GM18519 (cell line): ENCODE data around the gene NRG3.

Experiments used
- ATAC-seq: cut with Tn5 transposase; IDR thresholded peaks from one replicate; pipeline ENCODE4 v1.9.1; 2021; ENCODE audit warnings: mild to moderate bottlenecking, moderate library complexity; ENCODE audit not compliant: unreplicated experiment, low FRiP score

NRG3 gene

DNA sequence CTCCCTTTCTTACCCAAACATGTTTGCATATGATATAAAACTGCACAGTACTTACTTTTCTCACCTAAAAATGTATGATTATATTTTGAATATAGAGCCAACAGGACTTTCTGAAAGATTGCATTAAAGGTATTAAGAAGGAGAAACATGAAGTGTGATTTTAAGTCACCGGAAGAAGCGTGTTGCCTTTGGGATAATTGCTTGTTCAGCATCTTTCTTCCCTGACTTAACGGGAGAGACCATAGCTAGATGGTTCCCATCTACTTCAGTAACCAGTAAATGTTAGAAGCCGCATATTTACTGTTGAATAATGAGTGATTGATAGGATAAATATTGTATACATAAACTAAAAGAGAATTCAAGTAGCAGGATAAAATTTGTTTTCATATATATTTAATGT lies 197.1 kb downstream of the NRG3 start:
- no peak for ATAC-seq

DNA sequence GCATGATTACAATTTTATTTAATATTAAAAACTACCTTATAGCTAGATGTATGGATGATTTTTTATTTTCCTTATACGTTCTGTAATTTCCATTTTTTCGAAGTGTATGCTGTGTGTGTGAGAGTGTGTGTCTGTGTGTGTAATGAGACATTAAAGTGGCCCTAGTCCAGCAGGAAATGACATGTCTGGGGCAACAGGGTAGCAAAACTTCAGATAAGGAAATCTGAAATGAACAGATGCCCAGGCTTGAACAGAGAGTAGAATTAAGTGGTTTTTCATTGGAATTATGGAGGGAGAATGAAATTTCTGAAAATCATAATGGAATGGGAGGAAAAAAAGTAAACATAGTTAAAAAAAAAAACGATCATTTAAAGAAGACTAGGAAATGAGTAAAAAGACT lies 200.6 kb downstream of the NRG3 start:
- ATAC-seq, result no peak

DNA sequence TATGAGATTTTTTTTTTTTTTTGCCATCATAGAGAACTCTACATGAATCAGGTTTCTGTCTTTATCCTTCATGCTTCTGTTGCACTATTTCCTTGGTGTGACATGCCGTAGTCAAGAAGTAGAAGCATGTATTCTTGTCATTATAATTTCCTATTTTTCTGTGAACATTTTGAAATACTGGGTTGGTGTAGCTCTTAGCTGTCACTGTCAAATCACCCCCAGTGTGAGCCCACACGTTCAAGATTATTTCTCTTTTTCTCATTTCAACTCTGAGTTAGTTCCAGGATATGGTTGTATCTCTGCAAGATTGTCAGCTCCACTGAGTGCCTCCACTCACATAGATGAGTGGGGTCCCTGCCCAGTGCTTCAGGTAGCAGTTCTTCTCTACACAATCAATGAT lies 209.5 kb downstream of the NRG3 start:
- ATAC-seq, result no peak

DNA sequence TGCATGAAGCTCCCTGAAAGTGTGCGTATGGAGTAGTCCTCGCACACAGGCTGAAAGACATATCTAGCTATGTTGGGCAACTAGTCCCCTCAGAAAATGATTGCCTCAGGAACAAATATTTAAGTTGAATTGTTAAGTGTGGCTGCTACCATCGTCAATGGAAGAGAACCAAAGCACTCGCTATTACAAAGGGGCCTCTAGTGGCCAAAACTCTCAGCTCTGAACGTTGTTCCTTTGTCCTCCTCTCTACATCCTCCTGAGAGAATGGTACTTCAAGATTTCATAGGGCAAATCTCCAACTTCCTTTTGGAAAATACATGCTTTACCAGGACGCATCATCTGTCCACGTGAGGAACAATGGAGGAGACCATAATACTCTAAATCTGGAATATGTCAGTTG lies 209.9 kb downstream of the NRG3 start:
- ATAC-seq, result no peak

DNA sequence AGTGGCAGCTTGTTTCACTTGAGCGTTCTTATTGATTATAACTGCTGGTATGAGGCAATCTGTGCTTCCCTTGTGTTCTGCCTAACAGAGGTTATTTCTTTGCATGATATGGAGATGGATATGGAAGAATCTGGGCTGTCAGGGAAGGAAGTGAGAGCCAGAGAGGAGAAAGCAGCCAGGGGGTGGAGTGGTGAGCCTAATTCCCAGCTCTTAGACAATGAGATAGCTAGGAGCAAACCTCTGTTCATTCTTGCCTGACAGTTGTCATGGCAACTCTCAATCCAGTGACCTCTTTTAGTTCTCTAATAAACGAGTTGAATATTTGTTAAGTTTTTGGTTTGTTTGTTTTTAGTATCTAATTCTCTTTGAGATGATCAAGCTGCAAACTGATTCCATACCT lies 214.3 kb downstream of the NRG3 start:
- no peak for ATAC-seq

DNA sequence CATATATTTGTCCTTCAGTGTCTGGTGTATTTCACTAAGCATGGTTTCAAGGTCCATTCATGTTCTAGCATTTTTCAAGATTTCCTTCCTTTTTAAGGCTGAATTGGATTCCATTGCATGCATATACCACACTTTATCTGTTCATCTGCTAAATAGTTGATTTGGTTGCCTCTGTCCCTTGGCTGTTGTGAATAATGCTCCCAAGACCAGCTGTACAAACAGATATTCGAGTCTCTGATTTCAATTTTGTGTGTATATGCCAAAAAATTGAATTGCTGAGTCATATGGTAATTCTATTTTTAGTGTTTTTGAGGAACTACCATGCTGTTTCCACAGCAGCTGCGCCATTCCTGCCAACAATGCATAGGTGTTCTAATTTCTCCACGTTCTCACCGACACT lies 216.4 kb downstream of the NRG3 start:
- no peak for ATAC-seq

DNA sequence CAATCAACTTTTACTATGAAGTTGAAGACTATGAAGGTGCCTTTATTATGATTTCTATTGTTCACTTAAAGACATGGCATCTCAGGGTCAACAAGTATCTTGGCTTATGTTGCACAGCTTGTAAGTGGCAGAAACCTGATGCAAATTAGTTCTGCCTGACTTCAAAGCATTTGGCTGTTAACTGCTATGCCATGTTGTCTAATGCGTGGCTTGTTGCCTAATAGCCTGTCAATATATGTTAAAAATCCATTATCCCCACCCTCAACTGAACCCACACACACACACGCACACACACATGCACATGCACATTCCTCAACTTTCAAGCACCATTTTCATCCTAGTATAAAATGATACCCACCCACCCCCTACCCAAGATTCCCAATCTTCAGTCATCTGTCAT lies 217.1 kb downstream of the NRG3 start:
- ATAC-seq, result no peak

DNA sequence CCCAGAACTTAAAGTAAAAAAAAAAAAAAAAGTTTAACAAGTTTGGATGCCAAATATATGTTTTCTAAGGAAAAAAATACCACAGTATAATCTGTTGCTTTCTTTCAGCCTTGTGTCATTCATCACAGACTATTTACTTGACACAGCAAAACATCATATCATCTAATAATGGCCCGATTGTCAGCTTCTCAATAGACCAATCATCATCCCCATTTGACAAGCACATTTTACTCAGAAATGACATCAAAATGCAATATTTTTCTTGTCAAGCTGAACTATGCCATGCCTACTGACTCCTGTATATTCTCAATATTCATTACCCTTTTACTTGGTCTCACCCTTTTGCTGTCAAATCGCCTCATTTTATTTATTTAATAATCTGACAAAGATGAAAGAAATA lies 249.7 kb downstream of the NRG3 start:
- no peak for ATAC-seq

DNA sequence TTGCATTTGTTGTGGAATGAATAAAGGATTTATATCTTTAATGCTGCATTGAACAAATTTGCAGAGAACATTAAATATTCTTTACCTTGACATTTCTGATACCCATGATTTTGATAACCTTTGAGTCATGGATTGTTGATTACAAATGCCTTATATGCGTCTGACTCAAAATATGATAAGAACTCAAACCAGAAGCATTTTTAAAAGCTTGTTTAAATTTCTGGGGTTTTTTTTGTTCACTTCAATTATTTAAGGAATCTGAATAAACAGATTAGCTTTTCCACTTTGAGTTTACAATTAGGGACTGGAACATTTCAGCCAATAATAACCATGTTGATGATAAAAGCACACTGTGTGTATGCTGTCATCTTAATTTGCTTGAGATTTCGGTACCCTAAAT lies 253.5 kb downstream of the NRG3 start:
- ATAC-seq, result no peak

DNA sequence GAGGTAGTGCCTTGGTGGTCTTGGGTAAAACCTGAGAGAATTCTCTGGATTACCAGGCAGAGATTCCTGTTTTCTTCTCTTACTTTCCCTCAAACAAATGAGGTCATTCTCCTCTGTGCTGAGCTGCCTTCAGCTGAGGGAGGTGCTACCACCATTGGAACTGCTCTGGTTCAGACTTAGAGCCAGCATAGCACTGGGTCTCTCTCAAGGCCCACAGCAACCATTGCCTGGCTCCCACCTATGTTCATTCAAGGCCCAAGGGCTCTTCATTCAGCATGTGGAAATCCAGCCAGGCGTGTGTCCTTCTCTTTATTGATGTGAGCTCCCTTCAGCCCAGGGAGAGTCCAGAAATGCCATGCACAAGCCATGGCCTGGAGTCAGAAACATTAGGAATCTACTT lies 261.1 kb downstream of the NRG3 start:
- no peak for ATAC-seq

DNA sequence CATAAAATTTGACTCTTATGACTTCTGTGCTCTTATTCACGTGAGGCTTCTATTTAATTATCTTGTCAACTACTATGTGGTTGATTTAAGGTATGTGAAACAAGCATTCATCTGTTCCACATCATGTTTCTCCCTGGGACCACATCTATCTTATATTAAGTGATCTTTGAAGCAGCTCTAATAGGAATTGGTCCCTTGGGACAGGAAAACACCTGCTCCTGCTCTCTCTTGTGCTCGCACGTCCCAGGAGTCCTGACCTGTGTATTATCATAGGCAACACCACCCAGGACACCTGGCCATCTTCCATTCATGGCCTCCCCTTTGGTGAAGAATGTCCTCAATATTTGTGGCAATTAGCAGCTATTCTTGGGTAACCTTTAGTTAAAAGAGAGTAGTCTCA lies 269.2 kb downstream of the NRG3 start:
- no peak for ATAC-seq

DNA sequence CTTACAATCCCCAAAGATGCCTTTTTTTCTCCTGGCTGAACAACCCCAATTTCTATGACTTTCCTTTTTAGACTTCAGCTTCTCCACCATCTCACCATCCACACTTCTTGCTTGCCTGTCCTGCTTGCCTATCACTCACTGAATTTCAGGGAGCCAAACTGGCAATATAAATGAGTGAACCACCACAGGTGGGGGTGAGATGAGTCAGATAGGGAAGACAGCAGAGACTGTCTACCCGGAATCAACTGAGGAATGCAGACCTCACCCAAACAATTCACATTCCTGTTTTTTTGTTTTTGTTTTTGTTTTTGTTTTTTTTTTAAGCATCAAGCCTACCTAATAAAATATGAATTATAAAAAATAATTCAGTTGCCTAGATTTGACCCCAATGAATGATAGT lies 273.8 kb downstream of the NRG3 start:
- ATAC-seq, result no peak

DNA sequence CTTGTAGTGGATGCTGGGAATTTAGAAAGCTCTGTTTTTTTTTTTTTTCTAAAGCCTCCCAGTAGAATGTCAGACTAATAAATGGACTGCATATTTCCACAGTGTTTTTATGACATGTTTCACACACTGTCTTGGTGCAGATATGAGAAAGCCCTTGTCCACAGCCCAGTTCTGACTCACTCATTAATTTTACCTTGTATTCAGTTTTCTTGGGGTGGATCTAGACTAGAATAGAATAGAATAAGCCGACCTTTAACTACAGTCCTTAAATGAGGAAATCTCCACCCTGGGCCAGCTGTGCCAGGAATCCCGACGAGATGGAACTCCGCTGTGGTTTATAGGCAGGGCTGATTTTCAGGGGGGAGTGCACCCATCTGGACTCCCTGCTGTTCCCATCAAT lies 274.7 kb downstream of the NRG3 start:
- ATAC-seq, result no peak

DNA sequence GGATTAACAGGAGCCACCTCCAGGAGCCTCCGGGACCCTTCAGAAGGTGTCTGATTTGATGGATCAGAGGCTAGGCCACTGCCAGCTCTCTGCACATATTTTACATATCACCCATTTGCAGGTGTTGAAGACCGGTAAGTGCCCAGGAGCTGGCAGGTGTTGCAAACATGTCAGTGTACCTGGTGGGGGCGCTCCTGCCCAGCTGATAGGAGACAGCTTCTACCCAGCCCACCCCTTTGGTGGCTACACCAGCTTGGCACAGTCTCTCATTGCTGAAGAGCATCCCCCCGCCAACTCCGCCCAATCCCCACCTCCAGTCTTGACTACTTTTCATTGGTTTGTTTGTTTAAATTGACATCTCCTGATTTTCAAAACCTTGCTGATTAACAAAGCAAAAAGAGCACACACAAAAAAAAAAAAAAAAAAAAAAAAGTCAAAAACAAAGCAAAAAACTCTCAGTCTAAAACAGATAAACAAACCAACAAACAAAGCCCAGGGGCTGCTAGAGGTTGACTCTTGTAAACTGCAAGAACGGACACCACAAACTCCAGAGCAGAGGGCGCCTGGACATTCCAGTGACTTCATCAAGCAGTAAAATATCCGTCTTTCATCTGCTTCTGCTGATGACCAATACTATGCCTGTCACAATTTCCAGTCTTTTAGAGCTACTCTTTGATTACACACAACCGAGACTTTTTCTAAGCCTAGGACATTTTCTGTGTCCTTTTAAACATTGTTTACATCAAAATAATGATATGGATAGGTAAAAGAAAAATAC lies 275.3 kb downstream of the NRG3 start:
- no peak for ATAC-seq

DNA sequence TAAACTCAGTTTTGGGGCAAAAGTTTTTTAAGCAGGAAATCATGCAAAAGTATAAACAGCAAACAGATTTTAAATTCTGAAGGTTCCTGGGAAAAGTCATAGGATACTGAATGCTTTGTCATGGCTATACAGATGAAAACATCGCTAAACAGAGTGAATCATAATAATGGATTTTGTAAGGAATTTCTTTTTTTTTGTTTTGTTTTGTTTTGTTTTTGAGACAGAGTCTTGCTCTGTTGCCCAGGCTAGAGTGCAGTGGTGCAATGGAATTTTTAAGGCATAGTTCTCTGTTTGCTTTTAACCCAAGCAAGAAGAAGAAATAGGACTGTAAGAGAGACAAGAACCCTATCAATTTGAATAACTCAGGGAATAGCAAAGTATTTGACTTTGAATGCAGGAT lies 285.3 kb downstream of the NRG3 start:
- no peak for ATAC-seq

DNA sequence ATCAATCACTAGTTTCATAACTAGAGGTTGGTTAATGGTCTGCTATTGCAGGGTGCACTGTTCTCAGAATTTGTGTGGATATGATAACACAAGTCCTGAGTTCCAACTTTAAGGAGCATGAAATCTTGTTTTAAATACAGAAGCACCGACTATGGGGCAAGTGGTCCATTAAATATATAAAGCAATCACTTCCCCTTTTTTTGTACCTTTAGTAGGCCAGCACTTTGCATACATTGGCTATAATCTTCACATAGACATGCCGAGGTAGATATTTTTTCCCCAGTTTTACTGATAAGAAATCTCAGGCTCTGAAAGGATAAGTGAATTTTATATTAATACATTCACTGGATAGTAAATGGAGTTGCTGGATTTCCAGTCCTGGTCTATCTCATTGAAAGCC lies 286.3 kb downstream of the NRG3 start:
- no peak for ATAC-seq

DNA sequence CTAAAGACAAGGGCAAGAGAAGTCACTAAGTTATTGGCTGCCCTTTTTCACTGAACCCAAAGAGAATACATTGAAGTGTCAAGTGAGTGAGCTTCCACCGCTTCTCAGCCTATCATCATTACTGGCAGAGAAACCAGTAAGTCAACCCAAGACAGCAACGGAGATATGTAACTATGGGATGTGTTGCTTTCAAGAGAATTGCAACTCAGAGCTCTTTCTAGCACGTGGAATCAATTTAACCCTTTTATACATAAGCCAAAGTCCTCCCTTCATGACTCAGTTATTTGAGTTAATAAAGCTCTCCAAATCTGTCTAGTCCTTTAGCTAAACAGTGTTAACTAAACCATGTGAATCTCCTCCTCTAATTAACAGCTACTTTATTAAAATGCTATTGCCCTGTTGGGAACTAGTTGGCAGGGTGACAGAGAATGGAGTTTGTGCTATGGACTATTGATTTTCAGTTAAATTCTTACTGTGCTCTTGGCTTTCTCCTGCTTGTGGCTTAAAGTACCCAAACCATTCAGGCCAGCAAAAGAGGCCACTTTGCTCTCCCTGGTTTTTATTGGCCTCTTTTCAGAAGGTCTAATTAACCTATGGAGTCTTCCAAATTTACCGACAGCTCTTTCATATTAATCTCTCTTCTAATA lies 287.7 kb downstream of the NRG3 start:
- ATAC-seq, result no peak

DNA sequence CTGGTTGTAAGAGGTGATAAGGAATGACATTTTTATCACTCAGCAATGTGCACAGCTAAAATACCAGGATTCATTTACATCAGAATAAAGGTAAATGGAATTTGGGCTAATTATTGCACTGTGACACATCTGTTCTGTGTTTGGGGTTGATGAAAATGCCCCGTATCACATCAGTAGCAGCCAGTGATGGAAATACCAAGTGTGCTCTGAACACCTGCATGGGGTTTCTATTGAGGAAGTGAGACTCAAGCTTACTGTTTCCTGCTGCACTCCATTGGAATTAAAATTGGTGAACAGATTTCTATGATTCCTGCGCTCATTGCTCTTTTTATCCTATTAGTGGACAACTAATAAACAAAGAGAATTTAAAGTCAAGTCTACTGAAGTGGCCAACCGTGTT lies 296.9 kb downstream of the NRG3 start:
- no peak for ATAC-seq

DNA sequence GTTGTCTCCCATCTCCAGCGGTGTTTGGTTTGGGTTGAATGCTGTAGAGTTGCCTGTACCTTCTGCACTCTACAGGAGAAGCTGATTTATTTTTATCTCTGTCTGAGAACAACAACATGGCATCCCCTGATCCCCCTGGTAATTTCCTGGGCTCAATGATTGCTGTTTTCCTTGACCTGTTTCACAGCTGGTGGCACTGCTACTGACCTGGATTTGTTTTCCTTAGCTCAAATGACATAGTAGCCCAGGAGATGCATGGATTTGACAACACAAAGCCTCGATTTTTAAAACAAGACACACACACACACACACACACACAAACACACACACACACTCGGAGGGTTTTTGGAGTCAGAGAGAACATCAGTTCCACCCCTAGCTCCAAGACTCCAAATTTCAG lies 301.6 kb downstream of the NRG3 start:
- ATAC-seq, result no peak

DNA sequence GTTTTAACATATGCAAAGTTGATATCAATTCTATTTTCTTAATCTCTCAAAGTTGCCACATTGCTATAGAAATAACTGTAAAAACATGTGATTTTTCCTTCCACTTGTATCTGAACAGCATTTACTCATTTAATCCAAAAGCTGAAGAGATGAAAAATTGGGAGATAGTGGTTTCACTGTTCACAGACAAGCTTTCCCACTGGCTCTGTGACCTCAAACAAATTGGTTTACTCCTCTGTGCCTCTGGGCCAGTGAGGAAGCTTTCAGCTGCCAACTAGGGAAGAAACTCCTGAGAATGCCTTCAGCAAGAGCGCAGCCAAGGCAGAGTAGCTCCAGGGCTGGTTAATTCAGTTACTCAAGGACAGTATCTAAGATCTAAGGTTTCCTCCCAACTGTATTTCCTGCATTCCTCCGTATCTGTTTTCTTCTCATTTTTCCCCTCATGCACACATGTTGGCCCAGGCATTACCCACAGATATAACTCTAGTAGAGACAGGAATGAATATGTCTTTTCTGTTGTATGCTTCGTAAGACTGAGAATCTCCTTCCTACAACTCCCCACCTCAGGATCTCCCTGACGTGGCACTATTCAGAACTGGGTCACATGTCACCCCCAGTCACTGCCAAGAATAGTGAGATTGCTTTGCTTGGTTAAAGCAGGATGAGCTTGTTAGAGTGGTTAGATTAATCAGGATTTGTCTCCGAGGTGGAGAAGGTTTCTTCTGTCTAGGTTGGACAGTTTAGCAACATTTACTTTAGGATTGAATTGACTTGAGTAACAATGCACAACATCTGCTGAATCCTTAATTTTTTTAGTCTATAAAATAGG lies 315.7 kb downstream of the NRG3 start:
- ATAC-seq, result no peak

DNA sequence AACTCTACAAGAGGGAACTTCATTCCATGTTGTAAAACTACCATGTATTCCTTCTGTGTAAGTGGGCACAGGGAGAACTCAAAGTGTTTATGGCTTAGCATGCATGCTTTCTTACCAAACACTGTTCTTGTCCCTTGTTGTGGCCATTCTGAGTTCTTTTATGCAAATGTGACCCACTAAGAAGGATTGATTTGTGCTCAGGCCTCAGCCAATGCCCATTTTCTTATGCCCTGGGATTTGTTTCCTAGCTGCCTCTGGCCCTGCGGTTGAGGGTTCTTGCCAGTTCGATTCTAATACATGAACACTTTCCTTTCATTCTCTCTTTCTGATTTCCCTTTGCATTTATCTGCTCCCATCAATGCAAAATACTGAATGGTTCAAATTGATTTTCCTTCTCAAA lies 316.7 kb downstream of the NRG3 start:
- no peak for ATAC-seq

DNA sequence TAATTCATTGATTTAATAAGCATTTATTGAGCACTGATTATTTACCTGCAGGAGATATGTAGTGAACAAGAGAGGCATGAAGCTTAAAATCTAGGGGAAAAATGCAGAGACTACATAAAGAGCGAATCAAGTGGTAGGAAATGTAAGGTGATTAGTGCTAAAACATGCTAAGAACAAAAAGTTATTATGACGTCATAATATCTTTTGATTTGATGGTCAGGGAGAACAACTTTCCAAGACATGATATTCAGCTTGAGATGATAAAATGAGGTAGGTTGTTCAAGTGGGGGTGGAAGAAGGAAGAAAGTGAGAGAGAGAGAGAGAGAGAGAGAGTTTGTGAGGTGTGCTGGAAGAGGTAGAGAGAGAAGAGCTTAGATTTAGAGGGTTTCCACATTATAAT lies 317.7 kb downstream of the NRG3 start:
- no peak for ATAC-seq
